Mucosa of stomach (tissue), 1 donor: ENCODE results near the gene VAMP8.
"Not testable (repeated sequence)": the region's sequence is repeated elsewhere in the genome, so short reads cannot be mapped to it uniquely, and the experiment has no call there.

Source experiments
- H3K27me3 ChIP-seq: one replicate; pipeline ENCODE4 v1.7.0; 2013; ENCODE audit warnings: mild to moderate bottlenecking, low read length; ENCODE audit not compliant: control insufficient read depth, insufficient read depth
- H3K36me3 ChIP-seq: one replicate; pipeline ENCODE4 v1.7.0; 2013; ENCODE audit warnings: low read length; ENCODE audit not compliant: control insufficient read depth, insufficient read depth
- H3K4me1 ChIP-seq: one replicate; pipeline ENCODE4 v1.7.0; 2013; ENCODE audit warnings: mild to moderate bottlenecking, low read length; ENCODE audit not compliant: control insufficient read depth, insufficient read depth
- H3K4me3 ChIP-seq: one replicate; pipeline ENCODE4 v1.7.0; 2013; ENCODE audit warnings: low read length
- H3K9ac ChIP-seq: one replicate; pipeline ENCODE4 v1.7.0; 2013; ENCODE audit warnings: mild to moderate bottlenecking, low read length, moderate library complexity
- H3K9me3 ChIP-seq: one replicate; pipeline ENCODE4 v1.7.0; 2013; ENCODE audit warnings: mild to moderate bottlenecking, low read length, moderate library complexity; ENCODE audit not compliant: control insufficient read depth
- donor health status: Pancreatic carcinoma.

Gene VAMP8

GRCh38 chr2:85606116-85606455 lies 28.7 kb downstream of the VAMP8 start:
- H3K4me1 ChIP-seq: peaks cover 28% of the 10 kb centered on the region
- no peaks in the 10 kb centered on the region for H3K36me3 ChIP-seq
- H3K27me3 ChIP-seq: no peaks in the 10 kb centered on the region
- H3K9ac ChIP-seq: no peak overlapping the region
- H3K9me3 ChIP-seq: no peaks in the 10 kb centered on the region
- no peak overlapping the region for H3K4me3 ChIP-seq

DNA sequence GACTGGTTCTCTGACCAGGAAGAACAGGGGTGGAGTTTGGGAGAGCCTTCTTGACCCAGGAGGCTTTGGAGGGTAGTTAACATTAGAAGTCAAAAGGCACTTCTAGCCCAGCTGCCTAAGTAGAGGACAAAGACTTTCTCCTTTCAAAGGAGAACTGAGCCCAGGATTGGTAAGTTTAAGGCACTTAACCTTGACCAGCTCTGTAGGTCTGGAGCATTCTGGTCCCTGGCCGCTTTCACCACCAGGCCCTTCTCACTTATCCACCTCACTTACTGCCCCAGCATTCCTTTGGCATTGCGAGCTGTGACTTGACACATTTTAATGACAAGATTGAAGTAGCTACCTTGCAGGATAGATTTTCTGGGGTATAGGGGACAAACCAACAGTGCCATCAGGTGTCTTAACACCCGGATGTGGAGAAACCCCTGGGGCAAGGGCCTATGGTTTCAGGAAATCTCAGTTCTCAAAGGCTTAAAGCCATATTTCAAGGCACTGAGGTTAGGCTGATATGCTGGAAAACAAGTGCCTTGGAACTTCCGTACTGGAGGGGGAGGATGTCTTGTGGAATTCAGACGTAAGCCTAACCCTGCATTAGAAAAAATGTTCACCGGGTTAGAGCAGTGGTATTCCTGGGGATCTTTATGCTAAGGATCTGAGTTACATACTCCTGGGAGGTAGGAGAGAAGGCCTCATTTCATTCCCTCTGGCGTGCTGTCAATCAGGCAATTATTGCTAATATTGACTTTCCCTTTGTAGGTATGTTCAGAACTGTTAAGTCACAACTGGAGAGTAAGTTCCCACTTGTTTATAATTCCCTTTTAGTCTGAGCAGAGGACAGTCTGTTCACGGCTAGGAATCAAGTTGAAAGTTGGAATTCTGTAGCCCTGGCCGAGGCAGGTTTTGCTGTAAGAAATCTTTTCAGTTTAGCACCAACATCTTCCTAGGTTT lies 30.2 kb downstream of the VAMP8 start:
- Histone ChIP-seq H3K36me3 (no peaks in the 10 kb centered on the region), H3K4me3 (no peak overlapping the region), H3K4me1 (peaks cover 20% of the 10 kb centered on the region)

GRCh38 chr2:85611217-85611704 lies 33.9 kb downstream of the VAMP8 start:
- Histone ChIP-seq H3K4me1 (peaks cover 6% of the 10 kb centered on the region), H3K36me3 (no peaks in the 10 kb centered on the region)

More for the DNA sequence above, 30.2 kb downstream of the VAMP8 start:
- H3K27me3 ChIP-seq: no peaks in the 10 kb centered on the region
- H3K9ac ChIP-seq: no peak overlapping the region
- H3K9me3 ChIP-seq: no peaks in the 10 kb centered on the region

DNA sequence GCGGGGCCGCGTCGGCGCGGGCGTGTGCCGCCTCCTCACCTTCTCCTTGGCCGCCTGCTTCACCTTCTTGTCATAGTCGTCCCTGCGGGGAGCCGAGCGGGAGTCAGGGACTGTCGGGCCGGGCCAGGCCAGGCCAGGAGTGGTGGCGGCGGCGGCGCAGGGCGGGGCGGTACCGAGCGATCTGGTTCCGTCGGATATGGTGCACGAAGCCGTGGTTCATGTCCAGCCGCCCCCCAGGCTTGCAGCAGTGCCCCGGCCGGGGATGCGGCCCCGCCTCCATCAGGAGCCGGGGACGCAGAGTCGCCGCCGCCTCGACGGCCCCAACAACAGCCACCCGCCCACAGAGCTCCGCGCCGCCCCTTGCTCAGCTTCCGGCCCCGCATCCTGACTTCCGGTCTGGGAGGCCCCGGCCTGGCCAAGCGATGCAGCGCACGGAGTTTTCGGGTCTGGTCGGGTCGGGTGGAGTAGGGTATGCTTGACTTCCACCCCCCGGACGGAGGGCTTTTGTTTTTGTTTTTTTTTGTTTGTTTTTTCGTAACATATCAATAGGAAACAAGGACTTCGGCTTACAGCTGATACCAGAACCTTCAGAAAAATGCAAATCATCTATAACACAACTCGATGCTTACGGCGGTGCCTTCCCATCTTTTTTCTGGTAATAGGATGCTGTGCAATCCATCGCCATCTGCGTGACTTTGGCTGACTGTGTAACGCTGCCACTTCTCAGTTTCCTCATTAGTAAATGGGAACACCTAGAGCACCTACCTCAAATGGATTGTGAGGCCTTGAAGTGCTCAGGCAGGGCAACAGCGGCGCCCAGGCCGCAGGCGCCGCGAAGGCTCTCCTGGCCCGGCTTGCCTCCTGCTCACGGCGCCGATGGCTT lies 34.6 kb downstream of the VAMP8 start, which contains the start of gene C2orf68:
Gene C2orf68 (minus strand): TSS at position 362 of the 883 bp plus-strand sequence. CDS start 82 bp downstream, at position 280.
- Histone ChIP-seq H3K27me3 (no peaks in the 10 kb centered on the region), H3K36me3 (no peaks in the 10 kb centered on the region), H3K4me3 (peak within 1 kb of the TSS; percentile 88), H3K4me1 (peaks cover 6% of the 10 kb centered on the region), H3K9me3 (no peaks in the 10 kb centered on the region), H3K9ac (peak within 1 kb of the TSS; percentile 83)

More at GRCh38 chr2:85611217-85611704, 33.9 kb downstream of the VAMP8 start:
- H3K9me3 ChIP-seq: no peaks in the 10 kb centered on the region
- no peaks in the 10 kb centered on the region for H3K27me3 ChIP-seq
- H3K4me3 ChIP-seq: peak overlapping the region; percentile 88
- H3K9ac ChIP-seq: peak overlapping the region; percentile 83

GRCh38 chr2:85613717-85614515 lies 36.5 kb downstream of the VAMP8 start:
- Histone ChIP-seq H3K4me1 (peaks cover 14% of the 10 kb centered on the region), H3K9ac (no peak overlapping the region), H3K27me3 (no peaks in the 10 kb centered on the region), H3K36me3 (no peaks in the 10 kb centered on the region), H3K9me3 (no peaks in the 10 kb centered on the region), H3K4me3 (no peak overlapping the region)

- H3K4me3 ChIP-seq, H3K9me3 ChIP-seq, H3K36me3 ChIP-seq, H3K27me3 ChIP-seq, H3K9ac ChIP-seq: not testable (repeated sequence)
- H3K4me1 ChIP-seq: peaks cover 14% of the 10 kb centered on the region
Observed at GRCh38 chr2:85614757-85615156, 37.4 kb downstream of the VAMP8 start.

GRCh38 chr2:85615413-85615728 lies 38.0 kb downstream of the VAMP8 start:
- Histone ChIP-seq H3K9me3 (no peaks in the 10 kb centered on the region), H3K27me3 (no peaks in the 10 kb centered on the region), H3K4me3 (no peak overlapping the region), H3K36me3 (no peaks in the 10 kb centered on the region), H3K9ac (peak overlapping the region; percentile 89), H3K4me1 (peaks cover 10% of the 10 kb centered on the region)

DNA sequence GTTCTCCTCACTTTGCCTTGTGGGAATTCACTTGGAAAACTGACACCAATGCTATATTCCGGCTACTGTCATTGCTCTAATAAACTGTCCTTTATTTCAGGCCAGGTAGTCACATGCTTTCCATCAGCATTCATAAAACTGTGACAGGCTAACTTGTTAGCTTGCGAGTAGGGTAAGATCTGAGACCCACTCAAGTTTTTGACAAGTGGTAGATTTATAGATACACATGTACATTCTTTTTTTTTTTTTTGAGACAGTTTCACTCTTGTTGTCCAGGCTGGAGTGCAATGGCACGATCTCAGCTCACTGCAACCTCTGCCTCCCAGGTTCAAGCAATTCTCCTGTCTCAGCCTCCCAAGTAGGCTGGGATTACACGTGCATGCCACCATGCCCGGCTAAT lies 40.3 kb downstream of the VAMP8 start:
- H3K36me3 ChIP-seq, H3K4me1 ChIP-seq, H3K9ac ChIP-seq, H3K4me3 ChIP-seq, H3K27me3 ChIP-seq, H3K9me3 ChIP-seq: not testable (repeated sequence)

DNA sequence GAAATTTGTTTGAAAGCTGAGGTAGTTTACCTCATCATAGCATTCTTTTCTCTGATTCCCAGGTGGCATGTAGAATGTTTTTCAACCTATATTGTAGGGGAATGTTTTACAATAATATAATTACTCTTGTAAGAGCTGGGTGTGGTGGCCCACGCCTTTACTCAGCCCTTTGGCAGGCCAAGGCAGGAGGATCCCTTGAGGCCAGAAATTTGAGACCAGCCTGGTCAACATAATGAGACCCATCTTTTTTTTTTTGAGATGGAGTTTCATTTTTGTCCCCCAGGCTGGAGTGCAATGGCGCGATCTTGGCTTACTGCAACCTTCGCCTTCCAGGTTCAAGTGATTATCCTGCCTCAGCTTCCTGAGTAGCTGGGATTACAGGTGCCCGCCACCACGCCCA lies 42.2 kb downstream of the VAMP8 start:
- H3K27me3 ChIP-seq: no peaks in the 10 kb centered on the region
- H3K4me1 ChIP-seq: peaks cover 9% of the 10 kb centered on the region
- no peak overlapping the region for H3K4me3 ChIP-seq
- H3K9ac ChIP-seq: no peak overlapping the region
- peaks cover 11% of the 10 kb centered on the region for H3K36me3 ChIP-seq
- no peaks in the 10 kb centered on the region for H3K9me3 ChIP-seq

GRCh38 chr2:85621338-85621737 lies 44.0 kb downstream of the VAMP8 start:
- no peaks in the 10 kb centered on the region for H3K9me3 ChIP-seq
- H3K36me3 ChIP-seq: peaks cover 11% of the 10 kb centered on the region
- no peak overlapping the region for H3K4me3 ChIP-seq
- H3K4me1 ChIP-seq: peaks cover 9% of the 10 kb centered on the region
- H3K27me3 ChIP-seq: no peaks in the 10 kb centered on the region
- H3K9ac ChIP-seq: no peak overlapping the region

GRCh38 chr2:85623991-85624390 lies 46.6 kb downstream of the VAMP8 start:
- Histone ChIP-seq H3K4me1 (no peaks in the 10 kb centered on the region), H3K36me3 (peaks cover 11% of the 10 kb centered on the region), H3K27me3 (no peaks in the 10 kb centered on the region), H3K4me3 (no peak overlapping the region), H3K9me3 (no peaks in the 10 kb centered on the region), H3K9ac (no peak overlapping the region)
